HepG2 (cell line): ENCODE data around the gene DNAH9. TPM values are rescaled to one million over a fixed set of nuclear protein-coding genes. Genes with fewer than 3 reads are reported as not detected.

Experiments
- ATAC-seq: fragments of 200-7000 bp; cut with Tn5 transposase; 3 replicates; pipeline ENCODE4 v1.9.1; 2020; ENCODE audit warnings: mild to moderate bottlenecking, moderate library complexity
- BruUV-seq: library from RNA; stranded (reverse); fragments of 400-500 nt; replicated peaks from 2 replicates; lab custom pipeline; 2021; lab: Mats Ljungman, UMichigan
- CTCF ChIA-PET: fragments of 300-600 bp; formaldehyde crosslinking; extraction: SDS; loops from one replicate; lab custom pipeline; 2021; ENCODE audit warnings: low total read pairs, inconsistent platforms, low intra/inter-chr PET ratio; lab: Yijun Ruan, JAX
- POLR2A ChIA-PET: fragments of 350-600 bp; sonication (Branson Sonifier 250); formaldehyde crosslinking; loops from one replicate; lab custom pipeline; 2020; ENCODE audit warnings: antibody characterized with exemption, inconsistent platforms; lab: Yijun Ruan, JAX
- DNase-seq: peaks from one replicate; pipeline ENCODE4 v3.0.0-alpha.2; 2015; ENCODE audit warnings: low spot score
- FAIRE-seq: peaks from 3 replicates; lab custom pipeline; 2011; peaks lifted over from hg19 to GRCh38; lab: Jason Lieb, UNC
- H2AFZ ChIP-seq: one replicate; pipeline ENCODE4 v1.6.1; 2011; ENCODE audit warnings: low read length, inconsistent platforms
- H3K27ac ChIP-seq: fragments of 300-600 bp; 3 replicates; pipeline ENCODE4 v1.8.0; 2011; ENCODE audit warnings: mixed run types, mild to moderate bottlenecking, mixed read lengths, low read length, inconsistent platforms; ENCODE audit not compliant: insufficient read depth; ENCODE audit errors: extremely low read length
- H3K27me3 ChIP-seq, 2 experiments: fragments of 200-600 bp in 1 of 2; 2 replicates in 1 of 2; 3 replicates in 1 of 2; pipeline versions ENCODE4 v1.6.0 to v1.8.0; 2011; ENCODE audit warnings: low read length in 2 of 2, mild to moderate bottlenecking in 2 of 2, moderate library complexity in 2 of 2, inconsistent platforms in 1 of 2; ENCODE audit not compliant: insufficient read depth in 2 of 2, control insufficient read depth in 1 of 2
- H3K36me3 ChIP-seq, 2 experiments: fragments of 200-600 bp in 1 of 2; replicated peaks in 1 of 2; 2 replicates in 1 of 2; 3 replicates in 1 of 2; pipeline versions ENCODE4 v1.5.1 to v1.8.0; 2011; ENCODE audit warnings: low read length in 2 of 2, inconsistent platforms in 1 of 2; ENCODE audit not compliant: insufficient read depth in 2 of 2, control insufficient read depth in 1 of 2
- H3K4me1 ChIP-seq: 2 replicates; pipeline ENCODE4 v1.5.1; 2012; ENCODE audit warnings: low read length, inconsistent platforms; ENCODE audit not compliant: insufficient read depth
- H3K4me2 ChIP-seq: 2 replicates; pipeline ENCODE4 v1.6.0; 2011; ENCODE audit warnings: low read depth, low read length, inconsistent platforms
- H3K4me3 ChIP-seq, 3 experiments: fragments of 200-600 bp in 1 of 3; sonication (generic), shearing (Covaris generic) in 1 of 3; replicated peaks in 1 of 3; 2 replicates each; pipeline ENCODE4 v1.5.1; 2011 to 2016; ENCODE audit warnings: low read length in 3 of 3, inconsistent platforms in 2 of 3, low read depth in 2 of 3, mild to moderate bottlenecking in 2 of 3, control low read depth in 1 of 3, mixed read lengths in 1 of 3; ENCODE audit not compliant: insufficient read depth in 1 of 3
- H3K79me2 ChIP-seq: one replicate; pipeline ENCODE4 v1.6.1; 2011; ENCODE audit warnings: low read length, inconsistent platforms; ENCODE audit not compliant: insufficient read depth
- H3K9ac ChIP-seq: 2 replicates; pipeline ENCODE4 v1.6.0; 2011; ENCODE audit warnings: mild to moderate bottlenecking, low read depth, low read length, inconsistent platforms; ENCODE audit not compliant: insufficient read depth
- H3K9me3 ChIP-seq: 2 replicates; pipeline ENCODE4 v1.5.1; 2012; ENCODE audit warnings: mild to moderate bottlenecking, low read length
- H4K20me1 ChIP-seq: 2 replicates; pipeline ENCODE4 v1.6.0; 2011; ENCODE audit warnings: inconsistent platforms, mild to moderate bottlenecking, low read length, moderate library complexity; ENCODE audit not compliant: insufficient read depth
- ARNT2 ChIP-seq: sonication (generic); formaldehyde crosslinking; IDR thresholded peaks from 2 replicates; pipeline ENCODE4 v1.8.0; 2022; ENCODE audit warnings: mild to moderate bottlenecking, low read depth, missing genetic modification reagents, moderate library complexity
- BCLAF1 ChIP-seq: fragments of 450-650 bp; IDR thresholded peaks from 2 replicates; pipeline ENCODE4 v1.6.1; 2017; ENCODE audit warnings: mild to moderate bottlenecking
- BRD4 ChIP-seq: sonication (generic); formaldehyde crosslinking; IDR thresholded peaks from 2 replicates; pipeline ENCODE4 v1.4.0; 2020; ENCODE audit warnings: missing genetic modification reagents
- FLYWCH1 ChIP-seq: sonication (generic); formaldehyde crosslinking; IDR thresholded peaks from 2 replicates; pipeline ENCODE4 v1.8.1; 2023; ENCODE audit warnings: mild to moderate bottlenecking, missing genetic modification reagents
- HOMEZ ChIP-seq: IDR thresholded peaks from 2 replicates; pipeline ENCODE4 v1.6.1; 2016; ENCODE audit warnings: low read depth
- MIER2 ChIP-seq: IDR thresholded peaks from 2 replicates; pipeline ENCODE4 v1.6.1; 2016; ENCODE audit warnings: missing biosample characterization, missing genetic modification reagents
- MXI1 ChIP-seq: IDR thresholded peaks from 3 replicates; pipeline ENCODE4 v1.6.1; 2012; ENCODE audit warnings: low read depth, low read length, inconsistent platforms, borderline replicate concordance
- MYC ChIP-seq: sonication (generic); formaldehyde crosslinking; IDR thresholded peaks from 2 replicates; pipeline ENCODE4 v1.9.0; 2021; ENCODE audit warnings: missing genetic modification reagents, borderline replicate concordance
- NCOA5 ChIP-seq: sonication (generic); formaldehyde crosslinking; IDR thresholded peaks from 2 replicates; pipeline ENCODE4 v1.4.0; 2020; ENCODE audit warnings: missing genetic modification reagents
- RXRA ChIP-seq: sonication (generic); formaldehyde crosslinking; IDR thresholded peaks from 2 replicates; pipeline ENCODE4 v1.5.1; 2020; ENCODE audit warnings: missing genetic modification reagents
- ZNF18 ChIP-seq: sonication (generic); formaldehyde crosslinking; IDR thresholded peaks from 2 replicates; pipeline ENCODE4 v1.8.0; 2022; ENCODE audit warnings: mild to moderate bottlenecking, missing genetic modification reagents; ENCODE audit not compliant: insufficient replicate concordance
- ZNF619 ChIP-seq: sonication (generic); formaldehyde crosslinking; IDR thresholded peaks from 2 replicates; pipeline ENCODE4 v1.4.0; 2020; ENCODE audit warnings: mild to moderate bottlenecking, missing genetic modification reagents
- ZNF83 ChIP-seq: sonication (generic); formaldehyde crosslinking; IDR thresholded peaks from 2 replicates; pipeline ENCODE4 v1.4.0; 2020; ENCODE audit warnings: missing genetic modification reagents, mild to moderate bottlenecking, borderline replicate concordance
- WGBS: methylation state at CpG from one replicate; pipeline ENCODE4 v1.1.6; 2017; ENCODE audit warnings: low lambda C conversion rate; 5-methylcytosine and 5-hydroxymethylcytosine counted together
- in situ Hi-C: cut with HindIII; loops from 2 replicates; pipeline ENCODE4 v1.10.0; 2017; ENCODE audit warnings: low pct_unique_long_range_greater_than_20kb; ENCODE audit not compliant: extremely low pct_ligation_motif_present
- intact Hi-C: fragments of 100-400 bp; cut with micrococcal nuclease; formaldehyde crosslinking; loops from one replicate; pipeline ENCODE4 v1.10.0; 2022; ENCODE audit not compliant: unreplicated experiment
- polyA plus RNA-seq, 8 experiments: library from polyadenylated mRNA; depleted of rRNA in 3 of 8; stranded (reverse) in 7 of 8; unstranded in 1 of 8; fragments of >200 nt; fragmentation: Illumina TruSeq in 4 of 8; extraction: Trizol in 4 of 8; gene quantifications; 2 replicates each; pipeline versions ENCODE4 v1.2.1 to v1.2.3, GENCODE V29; 2011 to 2016; ENCODE audit warnings: low read depth in 4 of 8, missing spikeins in 1 of 8, mixed read lengths in 1 of 8; ENCODE audit not compliant: insufficient read depth in 1 of 8
- total RNA-seq, 5 experiments: library from RNA; depleted of rRNA; stranded (reverse); fragments of >200 nt; fragmentation: Illumina TruSeq; extraction: Trizol; gene quantifications; 2 replicates each; pipeline ENCODE4 v1.2.3, GENCODE V29; 2016; ENCODE audit warnings: low read depth in 1 of 5

The DNAH9 gene
- total and polyA plus RNA-seq, 2 of the 13 experiments (the other 11 are each of a cell fraction or from before 2014, with no cell fraction given), result not detected

- Histone ChIP-seq H3K79me2 (no peaks in the 10 kb centered on the region), H3K4me2 (no peak overlapping the region), H3K27ac (no peak overlapping the region), H3K4me1 (peaks cover 14% of the 10 kb centered on the region), H3K9me3 (no peaks in the 10 kb centered on the region), H3K36me3 (peaks cover 4 to 13% of the 10 kb centered on the region in 2 experiments), H3K4me3 (no peak overlapping the region), H4K20me1 (no peaks in the 10 kb centered on the region), H2AFZ (no peak overlapping the region), H3K27me3 (no peaks in the 10 kb centered on the region), H3K9ac (no peak overlapping the region)
- WGBS, result 94% methylated on average over 4 of the region's 4 CpGs
- no peak for ATAC-seq
- TF ChIP-seq ZNF83 (CRISPR knock-in tag) (no peak), BCLAF1 (no peak), MIER2 (CRISPR knock-in tag) (no peak), FLYWCH1 (CRISPR knock-in tag) (no peak), ZNF619 (CRISPR knock-in tag) (no peak), ARNT2 (no peak), RXRA (CRISPR knock-in tag) (no peak), HOMEZ (CRISPR knock-in tag) (no peak), MXI1 (no peak), BRD4 (CRISPR knock-in tag) (no peak), NCOA5 (CRISPR knock-in tag) (no peak), ZNF18 (CRISPR knock-in tag) (no peak), MYC (no peak)
- FAIRE-seq, result no peak
- ChIA-PET CTCF (no interaction called here), POLR2A (interaction anchor here (2.1 kb wide), 1 partner anchor 16 kb away, joined by 5 read pairs; the partner anchor contains the start of gene ZNF18)
- BruUV-seq, result no TSS peak
- intact Hi-C loops (no loop called here), in situ Hi-C loops (loop anchor here (10.0 kb wide), 1 partner anchor 1107 kb away; no protein-coding TSS in a partner anchor)
- DNase-seq, result no peak
Observed at GRCh38 chr17:11981862-11982261, 383.6 kb downstream of the DNAH9 start.
